Neural cell (in vitro differentiated cells): ENCODE data around the gene APH1B. TPM values are rescaled to one million over a fixed set of nuclear protein-coding genes. Genes with fewer than 3 reads are reported as not detected.

Experiments used
- H2AFZ ChIP-seq: fragments of 200-600, 300-800 bp; sonication (generic), shearing (Covaris generic); 2 replicates; pipeline ENCODE4 v1.6.0; 2014; ENCODE audit warnings: low read depth, mild to moderate bottlenecking, antibody characterized with exemption, low read length, moderate library complexity
- H3F3A ChIP-seq: fragments of 200-600 bp; shearing (Covaris generic); 2 replicates; pipeline ENCODE4 v1.6.1; 2016; ENCODE audit warnings: mild to moderate bottlenecking, moderate library complexity, mixed read lengths, antibody characterized with exemption, low read length; ENCODE audit not compliant: insufficient read depth, poor library complexity, severe bottlenecking
- H3K27ac ChIP-seq: fragments of 200-600, 300-800 bp; sonication (generic), shearing (Covaris generic); 2 replicates; pipeline ENCODE4 v1.5.1; 2014; ENCODE audit warnings: mild to moderate bottlenecking, low read length, moderate library complexity
- H3K27me3 ChIP-seq: fragments of 300-800, 200-600 bp; sonication (generic), shearing (Covaris generic); 2 replicates; pipeline ENCODE4 v1.6.0; 2014; ENCODE audit warnings: mild to moderate bottlenecking, low read depth, low read length, moderate library complexity; ENCODE audit not compliant: insufficient read depth
- H3K36me3 ChIP-seq: fragments of 300-800, 200-600 bp; sonication (generic), shearing (Covaris generic); 2 replicates; pipeline ENCODE4 v1.5.1; 2014; ENCODE audit warnings: mild to moderate bottlenecking, antibody characterized with exemption, low read length, moderate library complexity; ENCODE audit not compliant: insufficient read depth
- H3K4me2 ChIP-seq: fragments of 300-800, 200-600 bp; sonication (generic), shearing (Covaris generic); 2 replicates; pipeline ENCODE4 v1.6.0; 2014; ENCODE audit warnings: mild to moderate bottlenecking, low read length
- H3K4me3 ChIP-seq: fragments of 300-800, 200-600 bp; sonication (generic), shearing (Covaris generic); 2 replicates; pipeline ENCODE4 v1.5.1; 2014; ENCODE audit warnings: mild to moderate bottlenecking, low read length, moderate library complexity
- H3K79me2 ChIP-seq: fragments of 200-600 bp; shearing (Covaris generic); replicated peaks from 2 replicates; pipeline ENCODE4 v1.6.0; 2014; ENCODE audit warnings: mild to moderate bottlenecking, low read length, moderate library complexity; ENCODE audit not compliant: insufficient read depth
- H3K9ac ChIP-seq: fragments of 300-800, 200-600 bp; sonication (generic), shearing (Covaris generic); 2 replicates; pipeline ENCODE4 v1.6.1; 2016; ENCODE audit warnings: mild to moderate bottlenecking, low read length, mixed read lengths
- H3K9me2 ChIP-seq: fragments of 200-600 bp; shearing (Covaris generic); 2 replicates; pipeline ENCODE4 v1.6.1; 2016; ENCODE audit warnings: mild to moderate bottlenecking, low read length, mixed read lengths; ENCODE audit not compliant: insufficient read depth
- H3K9me3 ChIP-seq: fragments of 200-600, 300-800 bp; sonication (generic), shearing (Covaris generic); 2 replicates; pipeline ENCODE4 v1.6.1; 2016; ENCODE audit warnings: mild to moderate bottlenecking, mixed run types, low read length, moderate library complexity, mixed read lengths
- H4K20me1 ChIP-seq: fragments of 200-600 bp; shearing (Covaris generic); 2 replicates; pipeline ENCODE4 v1.6.1; 2016; ENCODE audit warnings: mild to moderate bottlenecking, mixed run types; ENCODE audit not compliant: insufficient read depth
- EP300 ChIP-seq: fragments of 450-650 bp; conservative IDR thresholded peaks from 2 replicates; pipeline ENCODE4 v1.6.1; 2014; ENCODE audit warnings: antibody characterized with exemption, mild to moderate bottlenecking, moderate library complexity; ENCODE audit not compliant: poor library complexity, severe bottlenecking
- EZH2 ChIP-seq: fragments of 200-600, 300-800 bp; shearing (Covaris generic), sonication (generic); IDR thresholded peaks from 2 replicates; pipeline ENCODE4 v1.6.1; 2014; ENCODE audit warnings: antibody characterized with exemption, low read length, borderline replicate concordance, mild to moderate bottlenecking; ENCODE audit not compliant: insufficient read depth, poor library complexity, severe bottlenecking
- MXI1 ChIP-seq: fragments of 450-650 bp; conservative IDR thresholded peaks from 2 replicates; pipeline ENCODE4 v1.6.1; 2014; ENCODE audit warnings: antibody characterized with exemption, mild to moderate bottlenecking; ENCODE audit not compliant: poor library complexity, severe bottlenecking
- POLR2AphosphoS5 ChIP-seq: IDR thresholded peaks from 2 replicates; pipeline ENCODE4 v1.6.1; 2012
- RAD21 ChIP-seq: fragments of 450-650 bp; conservative IDR thresholded peaks from 2 replicates; pipeline ENCODE4 v1.6.1; 2014; ENCODE audit warnings: antibody characterized with exemption, mild to moderate bottlenecking, moderate library complexity
- SMC3 ChIP-seq: fragments of 450-650 bp; conservative IDR thresholded peaks from 2 replicates; pipeline ENCODE4 v1.6.1; 2014; ENCODE audit warnings: antibody characterized with exemption, mild to moderate bottlenecking, moderate library complexity; ENCODE audit not compliant: poor library complexity
- TAF1 ChIP-seq: IDR thresholded peaks from 2 replicates; pipeline ENCODE4 v1.6.1; 2012; ENCODE audit warnings: low read depth
- polyA plus RNA-seq: library from polyadenylated mRNA; depleted of rRNA; stranded (reverse); fragments of >200 nt; gene quantifications from 2 replicates; pipeline ENCODE4 v1.2.3, GENCODE V29; 2014
- TF ChIP-seq, protein P1 (sequence below): fragments of 450-650 bp; IDR thresholded peaks from 2 replicates; pipeline ENCODE4 v1.5.1; 2014; ENCODE audit warnings: antibody characterized with exemption, mild to moderate bottlenecking, moderate library complexity; ENCODE audit not compliant: poor library complexity, severe bottlenecking
- TF ChIP-seq, protein P2 (sequence below): IDR thresholded peaks from 2 replicates; pipeline ENCODE4 v1.6.1; 2012; ENCODE audit warnings: borderline replicate concordance

The APH1B gene
- polyA plus RNA-seq, 1 donor from 2014 or later, result 14.6 TPM

DNA sequence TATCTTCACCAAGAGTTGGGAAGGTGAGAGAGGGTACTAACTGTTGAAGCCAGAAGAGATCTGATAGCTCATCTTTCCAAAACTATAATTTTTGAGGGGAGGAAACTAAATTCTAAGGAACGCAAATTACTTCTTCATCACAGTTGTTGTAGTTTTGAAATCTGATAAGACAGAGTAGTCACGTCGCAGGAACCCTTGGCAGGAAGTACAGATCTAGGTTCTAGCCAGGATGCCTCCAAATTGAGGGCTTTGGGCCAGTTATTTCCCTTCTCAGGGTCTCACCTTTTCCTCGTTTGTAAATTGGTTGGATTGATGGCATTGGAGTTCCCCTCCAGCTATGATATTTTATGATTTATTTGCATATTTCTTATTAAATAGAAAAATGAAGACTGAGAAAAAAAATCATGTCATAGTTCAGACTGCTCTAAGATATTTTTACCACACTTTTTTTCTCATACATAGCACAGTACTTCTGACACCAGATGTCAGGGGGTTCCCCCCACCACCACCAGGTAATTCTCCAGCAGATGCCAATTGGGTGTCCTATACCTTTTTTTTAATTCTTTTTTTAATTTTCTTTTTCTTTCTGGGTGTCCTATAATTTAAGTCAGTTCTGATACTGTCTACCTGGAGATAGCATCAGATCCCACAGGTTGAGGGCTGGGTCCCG, 32.3 kb upstream of the APH1B start:
- Histone ChIP-seq H3K36me3 (peaks cover 6% of the 10 kb centered on the region), H3K27me3 (no peaks in the 10 kb centered on the region), H3K9me3 (no peaks in the 10 kb centered on the region), H2AFZ (no peak overlapping the region), H3K4me2 (no peak overlapping the region), H3F3A (no peaks in the 10 kb centered on the region), H3K4me3 (no peak overlapping the region), H3K9me2 (no peaks in the 10 kb centered on the region), H4K20me1 (no peaks in the 10 kb centered on the region), H3K27ac (no peak overlapping the region), H3K9ac (no peak overlapping the region), H3K79me2 (peaks cover 26% of the 10 kb centered on the region)
- TF ChIP-seq TAF1, result no peak
- no peak for TF ChIP-seq EP300
- no peak for TF ChIP-seq MXI1
- no peak for TF ChIP-seq RAD21
- TF ChIP-seq SMC3, result no peak
- TF ChIP-seq EZH2, result no peak
- no peak for TF ChIP-seq POLR2AphosphoS5
- TF ChIP-seq, protein P1, sequence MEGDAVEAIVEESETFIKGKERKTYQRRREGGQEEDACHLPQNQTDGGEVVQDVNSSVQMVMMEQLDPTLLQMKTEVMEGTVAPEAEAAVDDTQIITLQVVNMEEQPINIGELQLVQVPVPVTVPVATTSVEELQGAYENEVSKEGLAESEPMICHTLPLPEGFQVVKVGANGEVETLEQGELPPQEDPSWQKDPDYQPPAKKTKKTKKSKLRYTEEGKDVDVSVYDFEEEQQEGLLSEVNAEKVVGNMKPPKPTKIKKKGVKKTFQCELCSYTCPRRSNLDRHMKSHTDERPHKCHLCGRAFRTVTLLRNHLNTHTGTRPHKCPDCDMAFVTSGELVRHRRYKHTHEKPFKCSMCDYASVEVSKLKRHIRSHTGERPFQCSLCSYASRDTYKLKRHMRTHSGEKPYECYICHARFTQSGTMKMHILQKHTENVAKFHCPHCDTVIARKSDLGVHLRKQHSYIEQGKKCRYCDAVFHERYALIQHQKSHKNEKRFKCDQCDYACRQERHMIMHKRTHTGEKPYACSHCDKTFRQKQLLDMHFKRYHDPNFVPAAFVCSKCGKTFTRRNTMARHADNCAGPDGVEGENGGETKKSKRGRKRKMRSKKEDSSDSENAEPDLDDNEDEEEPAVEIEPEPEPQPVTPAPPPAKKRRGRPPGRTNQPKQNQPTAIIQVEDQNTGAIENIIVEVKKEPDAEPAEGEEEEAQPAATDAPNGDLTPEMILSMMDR, result no peak
- TF ChIP-seq, protein P2, sequence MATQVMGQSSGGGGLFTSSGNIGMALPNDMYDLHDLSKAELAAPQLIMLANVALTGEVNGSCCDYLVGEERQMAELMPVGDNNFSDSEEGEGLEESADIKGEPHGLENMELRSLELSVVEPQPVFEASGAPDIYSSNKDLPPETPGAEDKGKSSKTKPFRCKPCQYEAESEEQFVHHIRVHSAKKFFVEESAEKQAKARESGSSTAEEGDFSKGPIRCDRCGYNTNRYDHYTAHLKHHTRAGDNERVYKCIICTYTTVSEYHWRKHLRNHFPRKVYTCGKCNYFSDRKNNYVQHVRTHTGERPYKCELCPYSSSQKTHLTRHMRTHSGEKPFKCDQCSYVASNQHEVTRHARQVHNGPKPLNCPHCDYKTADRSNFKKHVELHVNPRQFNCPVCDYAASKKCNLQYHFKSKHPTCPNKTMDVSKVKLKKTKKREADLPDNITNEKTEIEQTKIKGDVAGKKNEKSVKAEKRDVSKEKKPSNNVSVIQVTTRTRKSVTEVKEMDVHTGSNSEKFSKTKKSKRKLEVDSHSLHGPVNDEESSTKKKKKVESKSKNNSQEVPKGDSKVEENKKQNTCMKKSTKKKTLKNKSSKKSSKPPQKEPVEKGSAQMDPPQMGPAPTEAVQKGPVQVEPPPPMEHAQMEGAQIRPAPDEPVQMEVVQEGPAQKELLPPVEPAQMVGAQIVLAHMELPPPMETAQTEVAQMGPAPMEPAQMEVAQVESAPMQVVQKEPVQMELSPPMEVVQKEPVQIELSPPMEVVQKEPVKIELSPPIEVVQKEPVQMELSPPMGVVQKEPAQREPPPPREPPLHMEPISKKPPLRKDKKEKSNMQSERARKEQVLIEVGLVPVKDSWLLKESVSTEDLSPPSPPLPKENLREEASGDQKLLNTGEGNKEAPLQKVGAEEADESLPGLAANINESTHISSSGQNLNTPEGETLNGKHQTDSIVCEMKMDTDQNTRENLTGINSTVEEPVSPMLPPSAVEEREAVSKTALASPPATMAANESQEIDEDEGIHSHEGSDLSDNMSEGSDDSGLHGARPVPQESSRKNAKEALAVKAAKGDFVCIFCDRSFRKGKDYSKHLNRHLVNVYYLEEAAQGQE, result no peak

DNA sequence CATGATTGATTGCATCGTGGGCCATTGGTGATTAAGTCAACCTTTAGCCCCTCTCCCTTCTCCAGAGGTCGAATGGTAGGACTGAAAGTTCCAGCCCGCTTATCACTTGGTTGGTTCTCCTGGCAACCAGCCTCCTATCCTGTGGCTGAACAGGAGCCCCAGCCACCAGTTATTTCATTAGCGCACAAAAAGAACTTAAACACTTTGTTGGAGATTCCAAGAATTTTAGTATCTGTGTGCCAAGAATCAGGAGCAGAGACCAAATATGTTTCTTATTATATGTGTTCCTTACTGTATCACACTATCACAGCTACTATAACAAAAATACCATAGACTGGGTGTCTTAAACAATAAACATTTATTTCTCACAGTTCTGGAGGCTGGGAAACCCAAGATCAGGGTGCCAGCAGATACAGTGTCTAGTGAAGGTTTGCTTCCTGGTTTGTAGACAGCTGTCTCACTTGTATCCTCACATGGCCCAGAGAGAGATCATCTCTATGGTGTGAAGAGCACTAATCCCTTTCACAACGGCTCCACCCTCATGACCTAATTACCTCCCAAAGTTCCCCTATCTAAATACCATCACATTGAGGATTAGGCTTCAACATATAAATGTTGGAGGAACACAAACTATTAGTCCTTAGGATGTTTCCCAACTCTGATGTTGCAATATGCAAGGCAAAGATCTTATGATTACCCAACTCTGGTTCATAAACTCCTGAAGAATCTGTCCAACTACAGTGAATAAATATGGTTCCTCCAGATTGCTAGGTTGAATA, 30.5 kb upstream of the APH1B start:
- H3K36me3 ChIP-seq, result peaks cover 11% of the 10 kb centered on the region
- no peaks in the 10 kb centered on the region for H4K20me1 ChIP-seq
- H3K27ac ChIP-seq, result no peak overlapping the region
- no peak overlapping the region for H2AFZ ChIP-seq
- no peak overlapping the region for H3K4me2 ChIP-seq
- no peak overlapping the region for H3K4me3 ChIP-seq
- peaks cover 15% of the 10 kb centered on the region for H3K79me2 ChIP-seq
- H3K9me3 ChIP-seq, result no peaks in the 10 kb centered on the region
- H3K9me2 ChIP-seq, result no peaks in the 10 kb centered on the region
- TF ChIP-seq POLR2AphosphoS5 (no peak), SMC3 (no peak), EP300 (no peak), TAF1 (no peak), MXI1 (no peak), RAD21 (no peak), EZH2 (no peak)
- TF ChIP-seq, protein P2, result no peak
- H3F3A ChIP-seq, result no peaks in the 10 kb centered on the region
- no peak overlapping the region for H3K9ac ChIP-seq
- H3K27me3 ChIP-seq, result no peaks in the 10 kb centered on the region
